ENCODE data around the gene LIN28A.

GRCh38 chr1:26367441-26367840, 43.2 kb upstream of the LIN28A start:
- no peak for TF ChIP-seq EZH2 (IDR thresholded peaks at IDR 0.05; ENCODE audit: borderline replicate concordance, low read depth, low read length, severe bottlenecking)
- TF ChIP-seq, protein P1, sequence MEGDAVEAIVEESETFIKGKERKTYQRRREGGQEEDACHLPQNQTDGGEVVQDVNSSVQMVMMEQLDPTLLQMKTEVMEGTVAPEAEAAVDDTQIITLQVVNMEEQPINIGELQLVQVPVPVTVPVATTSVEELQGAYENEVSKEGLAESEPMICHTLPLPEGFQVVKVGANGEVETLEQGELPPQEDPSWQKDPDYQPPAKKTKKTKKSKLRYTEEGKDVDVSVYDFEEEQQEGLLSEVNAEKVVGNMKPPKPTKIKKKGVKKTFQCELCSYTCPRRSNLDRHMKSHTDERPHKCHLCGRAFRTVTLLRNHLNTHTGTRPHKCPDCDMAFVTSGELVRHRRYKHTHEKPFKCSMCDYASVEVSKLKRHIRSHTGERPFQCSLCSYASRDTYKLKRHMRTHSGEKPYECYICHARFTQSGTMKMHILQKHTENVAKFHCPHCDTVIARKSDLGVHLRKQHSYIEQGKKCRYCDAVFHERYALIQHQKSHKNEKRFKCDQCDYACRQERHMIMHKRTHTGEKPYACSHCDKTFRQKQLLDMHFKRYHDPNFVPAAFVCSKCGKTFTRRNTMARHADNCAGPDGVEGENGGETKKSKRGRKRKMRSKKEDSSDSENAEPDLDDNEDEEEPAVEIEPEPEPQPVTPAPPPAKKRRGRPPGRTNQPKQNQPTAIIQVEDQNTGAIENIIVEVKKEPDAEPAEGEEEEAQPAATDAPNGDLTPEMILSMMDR (IDR thresholded peaks at IDR 0.05; ENCODE audit: borderline replicate concordance, extremely low read depth, low read length, poor library complexity, severe bottlenecking), result no peak
